GM18861 (cell line): ENCODE results near the gene DAO.
"Not testable (repeated sequence)": the region's sequence is repeated elsewhere in the genome, so short reads cannot be mapped to it uniquely, and the experiment has no call there.

ENCODE experiments used
- ATAC-seq: cut with Tn5 transposase; IDR thresholded peaks from one replicate; pipeline ENCODE4 v1.9.1; 2021; ENCODE audit not compliant: unreplicated experiment

The DAO gene

DNA sequence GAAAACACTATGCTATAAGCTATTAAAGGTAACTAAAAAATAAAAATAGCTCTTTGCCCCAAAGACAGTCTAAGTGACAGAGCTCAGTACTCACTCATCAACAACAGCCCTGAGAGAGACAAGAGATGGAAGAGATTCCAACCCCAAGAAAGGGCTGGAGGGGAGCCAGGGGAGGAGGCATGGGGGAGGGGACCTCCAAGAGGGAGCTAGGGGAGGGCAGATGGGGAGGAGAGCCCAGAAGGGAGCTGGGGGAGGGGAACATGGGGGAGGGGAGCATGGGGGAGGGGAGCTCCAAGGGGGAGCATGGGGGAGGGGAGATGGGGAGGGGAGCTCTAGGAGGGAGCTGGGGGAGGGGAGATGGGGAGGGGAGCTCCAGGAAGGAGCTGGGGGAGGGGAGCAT is 30.2 kb upstream of the DAO start:
- ATAC-seq, result no peak

DNA sequence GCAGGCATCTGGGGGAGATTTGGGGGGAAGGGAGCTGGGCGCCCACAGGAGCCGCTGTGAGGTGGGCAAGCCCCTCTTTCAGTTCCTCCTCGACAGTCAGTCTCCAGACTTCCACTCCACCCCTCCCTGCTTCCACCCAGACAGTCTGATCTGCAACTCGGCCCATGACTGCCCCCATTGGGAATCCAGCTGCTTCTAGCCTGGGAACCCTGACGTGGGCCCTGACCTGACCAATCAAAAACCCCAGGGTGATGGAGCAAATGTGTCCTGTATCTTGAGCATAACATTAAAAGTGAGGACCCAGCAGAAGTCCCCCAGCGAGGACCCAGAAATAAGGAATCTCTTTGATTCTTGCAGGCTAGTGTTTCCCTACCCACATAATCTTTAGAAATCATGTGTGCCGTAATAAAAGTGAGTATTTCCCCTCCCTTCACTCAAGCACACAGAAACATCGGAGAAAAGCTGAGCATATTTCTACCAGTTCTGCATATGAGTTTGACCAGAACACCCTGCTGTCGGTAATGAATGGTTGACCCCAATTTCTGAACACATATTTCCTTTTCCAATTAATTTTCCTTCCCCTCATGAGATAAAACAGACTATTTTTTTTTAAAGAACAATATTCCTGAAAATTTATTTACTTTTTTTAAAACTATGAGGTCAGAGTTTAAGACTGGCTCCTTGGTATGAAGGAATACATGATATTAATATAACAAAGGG is 28.9 kb upstream of the DAO start:
- peak; percentile 55 for ATAC-seq

GRCh38 chr12:108852674-108853309 is 27.1 kb upstream of the DAO start:
- no peak for ATAC-seq

- no peak for ATAC-seq
These were observed 26.5 kb upstream of the DAO start for GRCh38 chr12:108853426-108853825.

DNA sequence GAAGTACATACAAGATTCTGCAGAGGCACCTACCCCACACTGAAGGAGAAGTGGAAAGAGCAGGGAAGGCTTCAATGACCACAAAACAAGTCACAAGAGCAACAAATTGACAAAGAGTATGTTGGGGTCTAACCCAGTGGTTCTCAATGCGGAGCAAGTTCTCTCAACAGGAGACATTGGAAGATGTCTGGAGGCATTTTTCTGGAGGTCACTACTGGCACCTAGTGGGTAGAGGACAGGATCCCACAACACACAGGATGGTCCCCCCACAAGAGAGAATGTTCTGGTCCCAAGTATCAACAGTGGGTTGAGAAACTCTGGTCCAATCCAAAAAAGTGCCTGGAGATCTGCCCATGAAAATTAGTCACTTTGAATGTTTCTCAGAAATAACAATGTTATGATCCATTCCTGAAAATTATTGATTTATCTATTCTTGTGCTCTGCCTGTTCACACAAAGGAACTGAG is 25.9 kb upstream of the DAO start:
- no peak for ATAC-seq

DNA sequence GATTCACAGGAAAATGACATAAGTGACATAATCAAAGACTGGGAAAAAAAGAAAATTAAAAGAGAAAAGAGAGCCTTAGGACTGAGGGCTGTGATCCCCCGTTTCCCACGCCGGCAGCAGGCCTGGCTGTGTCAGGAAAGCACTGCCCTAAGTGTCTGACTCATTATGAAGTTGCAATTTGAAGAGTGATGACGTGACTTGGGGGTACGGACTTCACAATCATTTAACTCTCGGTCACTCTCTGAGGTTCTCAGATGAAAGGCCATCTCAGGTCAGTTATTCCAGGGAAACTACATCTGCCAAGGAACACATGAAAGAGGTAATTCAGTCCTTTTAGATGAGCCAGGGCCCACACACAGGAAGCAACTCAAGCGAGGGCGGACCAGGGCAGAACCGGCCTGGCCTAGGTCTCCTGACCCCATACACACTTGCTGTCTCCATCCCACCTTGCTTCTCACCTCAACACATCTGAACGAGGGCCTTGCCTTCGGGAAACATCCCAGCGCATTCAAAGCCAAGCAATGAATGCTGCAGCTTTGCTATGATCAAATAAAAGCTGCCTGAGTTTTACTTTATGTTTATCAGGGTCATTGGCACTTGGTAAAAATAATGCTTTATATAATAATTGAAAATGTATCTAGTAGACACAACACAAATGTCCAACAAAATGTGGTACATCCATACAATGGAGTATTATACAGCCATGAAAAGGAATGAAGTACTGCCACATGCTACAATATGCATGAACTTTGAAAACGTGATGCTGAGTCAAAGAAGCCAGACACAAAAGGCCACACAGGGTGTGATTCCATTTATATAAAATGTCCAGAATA is 25.2 kb upstream of the DAO start:
- no peak for ATAC-seq

DNA sequence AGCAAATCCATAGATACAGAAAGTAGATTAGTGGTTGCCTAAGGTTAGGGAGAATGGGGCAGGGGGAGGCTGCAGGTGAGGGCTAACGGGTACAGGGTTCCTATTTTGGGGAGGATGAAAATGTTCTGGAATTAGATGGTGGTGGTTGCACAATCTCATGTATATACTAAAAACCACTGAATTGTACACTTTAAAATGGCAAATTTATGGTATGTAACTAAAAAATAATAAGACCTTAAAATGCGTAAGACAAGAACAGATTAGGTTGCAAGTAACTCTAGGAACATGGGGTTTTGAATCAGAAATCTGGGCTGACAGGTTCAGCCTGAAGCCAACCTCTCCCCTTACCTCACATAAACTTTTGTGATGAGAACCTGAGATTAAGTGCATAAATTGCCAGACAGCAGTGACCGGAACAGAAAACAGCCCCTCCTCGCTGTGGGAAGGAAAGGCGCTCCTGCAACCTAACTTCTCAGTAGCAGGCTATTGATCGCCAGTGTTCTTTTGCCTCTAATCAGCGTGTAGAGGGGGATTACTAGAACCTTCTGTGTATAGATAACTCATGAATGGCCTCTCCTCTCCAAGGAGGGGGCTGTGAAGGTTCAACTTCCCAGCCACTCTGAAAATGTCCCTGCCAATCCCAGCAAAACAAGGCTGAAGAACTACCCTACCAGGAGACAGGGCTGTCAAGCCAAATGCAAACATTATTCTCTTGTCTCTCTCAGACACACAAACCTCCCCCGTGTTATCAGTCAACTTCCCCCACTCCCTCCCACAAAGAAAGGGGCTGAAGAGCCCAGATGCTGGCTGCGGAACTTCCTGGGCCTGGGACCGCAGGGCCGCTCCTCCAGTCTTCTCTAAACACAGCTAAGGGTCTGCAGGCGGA is 24.4 kb upstream of the DAO start:
- no peak for ATAC-seq

DNA sequence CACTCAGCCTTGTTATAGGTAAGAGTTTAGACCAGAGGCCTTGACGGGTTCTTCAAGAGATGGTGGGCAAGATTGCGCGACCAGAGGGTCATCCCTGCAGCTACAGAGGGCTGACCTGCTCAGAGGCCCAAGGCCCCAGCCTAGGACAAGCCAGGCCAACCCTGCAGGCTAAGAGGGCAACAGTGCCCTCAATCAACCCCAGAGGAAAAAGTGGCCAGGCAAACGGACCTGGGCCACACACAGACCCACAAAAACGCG is 23.8 kb upstream of the DAO start:
- ATAC-seq, result no peak

- peak; percentile 26 for ATAC-seq
These were observed 23.3 kb upstream of the DAO start for GRCh38 chr12:108856428-108857157.

DNA sequence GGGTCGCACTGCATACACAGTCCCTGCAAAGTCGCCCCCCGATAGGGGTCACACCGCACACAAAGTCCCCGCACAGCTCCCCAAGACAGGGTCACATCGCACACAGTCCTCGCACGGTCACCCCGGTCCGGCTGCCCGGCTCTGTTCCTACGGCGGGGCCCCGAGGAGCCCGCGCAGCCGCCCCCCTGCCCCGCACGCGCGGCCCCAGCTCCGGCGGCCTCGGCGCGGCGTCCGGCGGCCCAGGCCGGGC is 22.8 kb upstream of the DAO start:
- ATAC-seq, result peak; percentile 17

- ATAC-seq, result no peak
These were observed 21.4 kb upstream of the DAO start for GRCh38 chr12:108858311-108859074.

DNA sequence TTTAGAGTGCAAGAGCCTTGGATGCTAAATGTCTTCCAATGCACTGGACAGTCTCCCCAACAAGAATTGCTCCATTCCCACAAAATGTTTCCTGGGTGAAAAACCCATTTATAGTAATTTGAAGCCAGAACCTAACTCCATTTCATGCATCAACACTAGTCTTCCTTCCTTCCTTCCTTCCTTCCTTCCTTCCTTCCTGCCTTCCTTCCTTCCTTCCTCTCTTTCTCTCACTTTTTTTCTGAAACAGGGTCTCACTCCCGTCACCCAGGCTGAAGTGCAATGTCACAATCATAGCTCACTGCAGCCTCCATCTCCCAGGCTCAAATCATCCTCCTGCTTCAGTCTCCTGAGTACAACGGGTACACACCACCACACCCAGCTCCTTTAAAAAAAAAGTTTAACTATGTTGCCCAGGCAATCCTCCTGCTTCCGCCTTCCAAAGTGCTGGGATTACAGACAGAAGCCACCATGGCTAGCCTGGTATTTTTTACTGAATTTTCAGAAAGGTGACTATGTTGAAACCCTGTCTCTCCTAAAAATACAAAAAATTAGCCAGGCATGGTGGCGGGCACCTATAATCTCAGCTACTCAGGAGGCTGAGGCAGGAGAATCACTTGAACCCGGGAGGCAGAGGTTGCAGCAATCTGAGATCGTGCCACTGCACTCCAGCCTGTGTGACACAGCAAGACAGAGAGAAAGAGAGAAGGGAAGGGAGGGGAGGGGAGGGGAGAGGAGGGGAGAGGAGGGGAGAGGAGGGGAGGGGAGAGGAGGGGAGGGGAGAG is 20.6 kb upstream of the DAO start:
- ATAC-seq, result not testable (repeated sequence)

GRCh38 chr12:108859923-108860291 is 20.0 kb upstream of the DAO start:
- ATAC-seq, result no peak

- ATAC-seq, result no peak
These were observed 19.4 kb upstream of the DAO start for GRCh38 chr12:108860443-108860842.

DNA sequence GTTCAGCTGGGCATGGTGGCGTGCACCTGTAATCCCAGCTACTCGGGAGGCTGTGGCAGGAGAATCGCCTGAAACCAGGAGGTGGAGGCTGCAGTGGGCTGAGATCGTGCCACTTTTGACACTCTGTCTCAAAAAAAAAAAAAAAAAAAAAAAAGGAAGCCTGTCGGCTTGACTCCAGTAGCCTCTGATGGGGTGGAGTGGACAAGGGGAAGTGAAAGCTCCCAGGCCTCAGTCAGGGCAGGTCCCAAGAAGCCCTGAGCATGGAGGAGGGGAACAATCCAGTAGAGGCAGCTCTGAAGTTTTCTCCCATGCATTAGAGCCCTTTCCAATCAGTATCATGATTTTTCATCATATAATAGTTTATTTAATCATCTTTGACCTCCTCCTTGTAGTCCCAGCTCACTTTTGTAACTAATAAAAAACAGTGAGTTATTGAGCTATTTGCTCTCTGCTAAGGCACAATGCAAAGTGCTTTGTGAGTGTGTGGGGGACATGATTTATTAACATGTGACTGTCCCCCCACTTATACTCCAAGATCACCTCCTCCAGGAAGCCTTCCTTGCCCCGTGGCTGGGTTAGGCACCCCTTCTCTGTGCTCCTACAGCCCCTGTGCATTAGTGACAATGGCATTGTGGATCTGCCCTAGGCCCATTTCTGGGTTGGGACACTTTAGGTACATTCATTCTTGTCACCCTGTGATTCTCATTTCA is 17.9 kb upstream of the DAO start:
- peak; percentile 27 for ATAC-seq

DNA sequence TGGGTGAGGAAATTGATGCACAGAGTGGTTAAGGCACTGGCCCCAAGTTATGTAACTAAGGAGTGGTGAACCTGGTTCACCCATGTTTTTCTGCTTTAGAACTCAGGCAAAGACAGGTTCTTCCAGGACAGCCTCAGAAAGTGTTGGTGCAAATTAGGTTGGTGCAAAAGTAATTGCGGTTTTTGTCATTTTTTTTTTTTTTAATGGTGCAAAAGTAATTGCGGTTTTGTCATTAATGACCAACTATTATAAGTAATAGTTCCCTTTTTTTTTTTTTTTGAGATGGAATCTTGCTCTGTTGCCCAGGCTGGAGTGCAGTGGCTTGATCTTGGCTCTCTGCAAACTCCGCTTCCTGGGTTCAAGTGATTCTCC is 17.3 kb upstream of the DAO start:
- no peak for ATAC-seq

DNA sequence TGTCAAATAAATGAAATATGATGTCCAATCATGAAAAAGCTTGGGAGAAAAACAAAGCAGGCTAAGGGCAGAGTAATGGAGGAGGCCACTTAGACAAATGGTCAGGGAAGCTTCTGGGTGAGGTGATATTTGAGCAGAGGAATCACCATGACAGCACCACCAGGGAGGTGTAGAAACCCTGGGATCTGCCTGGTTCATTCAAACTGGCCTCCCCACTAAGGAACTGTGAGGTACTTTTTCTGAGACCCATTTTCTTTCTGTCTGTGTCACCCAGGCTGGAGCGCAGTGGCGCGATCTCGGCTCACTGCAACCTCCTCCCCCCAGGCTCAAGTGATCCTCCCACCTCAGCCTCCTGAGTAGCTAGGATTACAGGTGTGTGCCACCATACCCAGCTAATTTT is 14.7 kb upstream of the DAO start:
- ATAC-seq, result no peak

GRCh38 chr12:108866083-108866482 is 13.8 kb upstream of the DAO start:
- not testable (repeated sequence) for ATAC-seq

- ATAC-seq, result no peak
These were observed 11.1 kb upstream of the DAO start for GRCh38 chr12:108868781-108869180.
